Cardiac fibroblast (primary cell): ENCODE results near the gene RAP1GAP.

Experiments used
- DNase-seq, 2 donors: peaks; one replicate each; pipeline versions ENCODE4 v3.0.0 to v3.0.0-alpha.2; 2010; ENCODE audit warnings: low read depth in 2 of 2
- H3K4me3 ChIP-seq, 2 donors: replicated peaks in 1 of 2; 1 replicate in 1 of 2; 2 replicates in 1 of 2; pipeline ENCODE4 v1.5.1; 2011; ENCODE audit warnings: low read depth in 2 of 2, low read length in 2 of 2, mild to moderate bottlenecking in 2 of 2, moderate library complexity in 1 of 2
- CTCF ChIP-seq: IDR thresholded peaks from one replicate; pipeline ENCODE4 v1.5.1; 2011; ENCODE audit warnings: low read depth, mild to moderate bottlenecking, low read length, inconsistent platforms

RAP1GAP gene

GRCh38 chr1:21691739-21692138 lies 22.6 kb upstream of the RAP1GAP start:
- H3K4me3 ChIP-seq: no peak overlapping the region
- DNase-seq: peak in 1 of 2 donors; percentile 18
- no peak for TF ChIP-seq CTCF

- no peak for TF ChIP-seq CTCF
- no peak overlapping the region for H3K4me3 ChIP-seq
- no peak for DNase-seq
These were observed 20.7 kb upstream of the RAP1GAP start for GRCh38 chr1:21689661-21690372.

GRCh38 chr1:21687081-21687529 lies 17.9 kb upstream of the RAP1GAP start:
- no peak for TF ChIP-seq CTCF
- H3K4me3 ChIP-seq: no peak overlapping the region
- DNase-seq: no peak

GRCh38 chr1:21685946-21686678 lies 17.0 kb upstream of the RAP1GAP start:
- H3K4me3 ChIP-seq: no peak overlapping the region
- TF ChIP-seq CTCF: no peak

GRCh38 chr1:21681426-21681825 lies 12.3 kb upstream of the RAP1GAP start:
- no peak for TF ChIP-seq CTCF
- no peak for DNase-seq
- no peak overlapping the region for H3K4me3 ChIP-seq

More at GRCh38 chr1:21685946-21686678, 17.0 kb upstream of the RAP1GAP start:
- DNase-seq: no peak

- peak; percentile 27 to 41 for DNase-seq
- no peak for TF ChIP-seq CTCF
- H3K4me3 ChIP-seq: no peak overlapping the region
These were observed 11.8 kb upstream of the RAP1GAP start for GRCh38 chr1:21680918-21681317.
